ENCODE measurements around the gene RCAN1.

RCAN1 gene

GRCh38 chr21:34535886-34536285 lies 79.0 kb downstream of the RCAN1 start:
- no peak for TF ChIP-seq CTCF (IDR thresholded peaks at IDR 0.05; ENCODE audit: low read depth, low read length)
- DNase-seq (ENCODE audit: extremely low read depth, low read depth) = no peak

GRCh38 chr21:34534522-34534921 lies 80.4 kb downstream of the RCAN1 start:
- DNase-seq (ENCODE audit: extremely low read depth, low read depth) = no peak
- no peak for TF ChIP-seq CTCF (IDR thresholded peaks at IDR 0.05; ENCODE audit: low read depth, low read length)

- DNase-seq (ENCODE audit: extremely low read depth, low read depth) = no peak
- no peak for TF ChIP-seq CTCF (IDR thresholded peaks at IDR 0.05; ENCODE audit: low read depth, low read length)
Measured at GRCh38 chr21:34533938-34534337, 81.0 kb downstream of the RCAN1 start.

- DNase-seq (ENCODE audit: extremely low read depth, low read depth) = no peak
- no peak for TF ChIP-seq CTCF (IDR thresholded peaks at IDR 0.05; ENCODE audit: low read depth, low read length)
Measured at GRCh38 chr21:34531399-34531798, 83.5 kb downstream of the RCAN1 start.

- no peak for TF ChIP-seq CTCF (IDR thresholded peaks at IDR 0.05; ENCODE audit: low read depth, low read length)
- DNase-seq (ENCODE audit: extremely low read depth, low read depth) = no peak
Measured at GRCh38 chr21:34530261-34530660, 84.7 kb downstream of the RCAN1 start.

- peak; percentile 39 for DNase-seq (ENCODE audit: extremely low read depth, low read depth)
- no peak for TF ChIP-seq CTCF (IDR thresholded peaks at IDR 0.05; ENCODE audit: low read depth, low read length)
Measured at GRCh38 chr21:34528131-34528561, 86.8 kb downstream of the RCAN1 start.

- DNase-seq (ENCODE audit: extremely low read depth, low read depth) = peak; percentile 98
- TF ChIP-seq CTCF (IDR thresholded peaks at IDR 0.05; ENCODE audit: low read depth, low read length) = no peak
Measured at GRCh38 chr21:34526618-34527290, 88.2 kb downstream of the RCAN1 start.

Measured in AG09319 (cell line).